Calu3 (cell line): ENCODE measurements around the gene EGFL7. TPM values are rescaled to one million over a fixed set of nuclear protein-coding genes. Genes with fewer than 3 reads are reported as not detected.

Experiments
- BruUV-seq: library from RNA; stranded (reverse); fragments of 400-500 nt; replicated peaks from 2 replicates; lab custom pipeline; 2021; lab: Mats Ljungman, UMichigan
- CTCF ChIA-PET: fragments of 300-600 bp; sonication (Branson Sonifier 250); formaldehyde crosslinking; loops from one replicate; lab custom pipeline; 2022; ENCODE audit warnings: antibody characterized with exemption; lab: Charles Lee
- DNase-seq: peaks from one replicate; pipeline ENCODE4 v3.0.0; 2022
- H3K27ac Mint-ChIP-seq: one replicate; pipeline ENCODE4 v1.8.0; 2022; ENCODE audit warnings: mixed read lengths; ENCODE audit not compliant: unreplicated experiment
- H3K27me3 Mint-ChIP-seq: one replicate; pipeline ENCODE4 v1.8.0; 2022; ENCODE audit warnings: mixed read lengths; ENCODE audit not compliant: unreplicated experiment
- H3K36me3 Mint-ChIP-seq: one replicate; pipeline ENCODE4 v1.8.0; 2022; ENCODE audit warnings: mild to moderate bottlenecking, moderate library complexity, mixed read lengths; ENCODE audit not compliant: insufficient read depth, unreplicated experiment
- H3K4me1 Mint-ChIP-seq: one replicate; pipeline ENCODE4 v1.8.0; 2022; ENCODE audit warnings: mild to moderate bottlenecking, low read depth, mixed read lengths; ENCODE audit not compliant: unreplicated experiment
- H3K4me3 Mint-ChIP-seq: one replicate; pipeline ENCODE4 v1.8.0; 2022; ENCODE audit warnings: mild to moderate bottlenecking, low read depth, moderate library complexity, mixed read lengths; ENCODE audit not compliant: unreplicated experiment
- H3K9me3 Mint-ChIP-seq: one replicate; pipeline ENCODE4 v1.8.0; 2022; ENCODE audit warnings: low read depth, mixed read lengths; ENCODE audit not compliant: unreplicated experiment
- intact Hi-C: fragments of 100-400 bp; cut with micrococcal nuclease; formaldehyde crosslinking; loops from one replicate; pipeline ENCODE4 v1.10.0; 2022; ENCODE audit not compliant: unreplicated experiment
- total RNA-seq: library from RNA; stranded (reverse); gene quantifications from 2 replicates; pipeline ENCODE4 v1.2.3, GENCODE V29; 2022
- TF ChIP-seq, protein P1 (sequence below): fragments of 200-600 bp; IDR thresholded peaks from one replicate; pipeline ENCODE4 v1.8.0; 2022; ENCODE audit warnings: antibody characterized with exemption; ENCODE audit not compliant: unreplicated experiment

EGFL7 gene
- total RNA-seq, 1 experiment from 2014 or later = 1.3 TPM

DNA sequence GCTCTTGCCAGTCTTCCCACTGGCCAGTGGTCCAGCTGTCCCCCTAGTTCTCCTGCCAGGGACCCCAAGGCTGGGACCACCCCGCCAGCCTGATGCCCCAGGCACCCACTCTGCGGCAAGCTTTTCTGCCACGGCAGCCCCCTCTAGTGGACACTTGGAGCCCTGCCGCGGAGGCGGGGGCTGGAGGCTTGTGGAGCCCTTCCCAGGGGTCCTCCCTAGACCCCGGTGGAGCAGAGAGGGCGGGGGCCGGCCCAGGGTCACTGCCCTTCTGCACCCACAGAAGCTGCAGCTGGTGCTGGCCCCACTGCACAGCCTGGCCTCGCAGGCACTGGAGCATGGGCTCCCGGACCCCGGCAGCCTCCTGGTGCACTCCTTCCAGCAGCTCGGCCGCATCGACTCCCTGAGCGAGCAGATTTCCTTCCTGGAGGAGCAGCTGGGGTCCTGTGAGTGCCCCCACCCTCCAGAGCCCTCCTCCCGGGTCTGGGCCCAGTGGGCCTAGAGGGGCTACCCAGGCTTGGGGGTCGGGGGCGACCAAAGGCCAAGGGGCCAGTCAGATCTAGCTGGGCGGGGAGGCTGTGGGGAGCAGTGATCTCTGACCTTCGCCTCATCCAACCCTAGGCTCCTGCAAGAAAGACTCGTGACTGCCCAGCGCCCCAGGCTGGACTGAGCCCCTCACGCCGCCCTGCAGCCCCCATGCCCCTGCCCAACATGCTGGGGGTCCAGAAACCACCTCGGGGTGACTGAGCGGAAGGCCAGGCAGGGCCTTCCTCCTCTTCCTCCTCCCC, 9.1 kb downstream of the EGFL7 start:
- no peaks in the 10 kb centered on the region for H3K9me3 Mint-ChIP-seq
- peak; percentile 59 for DNase-seq
- H3K4me1 Mint-ChIP-seq = no peaks in the 10 kb centered on the region
- TF ChIP-seq, protein P1, sequence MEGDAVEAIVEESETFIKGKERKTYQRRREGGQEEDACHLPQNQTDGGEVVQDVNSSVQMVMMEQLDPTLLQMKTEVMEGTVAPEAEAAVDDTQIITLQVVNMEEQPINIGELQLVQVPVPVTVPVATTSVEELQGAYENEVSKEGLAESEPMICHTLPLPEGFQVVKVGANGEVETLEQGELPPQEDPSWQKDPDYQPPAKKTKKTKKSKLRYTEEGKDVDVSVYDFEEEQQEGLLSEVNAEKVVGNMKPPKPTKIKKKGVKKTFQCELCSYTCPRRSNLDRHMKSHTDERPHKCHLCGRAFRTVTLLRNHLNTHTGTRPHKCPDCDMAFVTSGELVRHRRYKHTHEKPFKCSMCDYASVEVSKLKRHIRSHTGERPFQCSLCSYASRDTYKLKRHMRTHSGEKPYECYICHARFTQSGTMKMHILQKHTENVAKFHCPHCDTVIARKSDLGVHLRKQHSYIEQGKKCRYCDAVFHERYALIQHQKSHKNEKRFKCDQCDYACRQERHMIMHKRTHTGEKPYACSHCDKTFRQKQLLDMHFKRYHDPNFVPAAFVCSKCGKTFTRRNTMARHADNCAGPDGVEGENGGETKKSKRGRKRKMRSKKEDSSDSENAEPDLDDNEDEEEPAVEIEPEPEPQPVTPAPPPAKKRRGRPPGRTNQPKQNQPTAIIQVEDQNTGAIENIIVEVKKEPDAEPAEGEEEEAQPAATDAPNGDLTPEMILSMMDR = peak; percentile 79
- peaks cover 18% of the 10 kb centered on the region for H3K36me3 Mint-ChIP-seq
- H3K4me3 Mint-ChIP-seq = no peak overlapping the region
- no TSS peak for BruUV-seq
- CTCF ChIA-PET = interaction anchor here (1.5 kb wide), 1 partner anchor 22 kb away, joined by 9 read pairs; no protein-coding TSS in a partner anchor
- intact Hi-C loops = no loop called here
- peaks cover 30% of the 10 kb centered on the region for H3K27me3 Mint-ChIP-seq
- H3K27ac Mint-ChIP-seq = no peak overlapping the region

DNA sequence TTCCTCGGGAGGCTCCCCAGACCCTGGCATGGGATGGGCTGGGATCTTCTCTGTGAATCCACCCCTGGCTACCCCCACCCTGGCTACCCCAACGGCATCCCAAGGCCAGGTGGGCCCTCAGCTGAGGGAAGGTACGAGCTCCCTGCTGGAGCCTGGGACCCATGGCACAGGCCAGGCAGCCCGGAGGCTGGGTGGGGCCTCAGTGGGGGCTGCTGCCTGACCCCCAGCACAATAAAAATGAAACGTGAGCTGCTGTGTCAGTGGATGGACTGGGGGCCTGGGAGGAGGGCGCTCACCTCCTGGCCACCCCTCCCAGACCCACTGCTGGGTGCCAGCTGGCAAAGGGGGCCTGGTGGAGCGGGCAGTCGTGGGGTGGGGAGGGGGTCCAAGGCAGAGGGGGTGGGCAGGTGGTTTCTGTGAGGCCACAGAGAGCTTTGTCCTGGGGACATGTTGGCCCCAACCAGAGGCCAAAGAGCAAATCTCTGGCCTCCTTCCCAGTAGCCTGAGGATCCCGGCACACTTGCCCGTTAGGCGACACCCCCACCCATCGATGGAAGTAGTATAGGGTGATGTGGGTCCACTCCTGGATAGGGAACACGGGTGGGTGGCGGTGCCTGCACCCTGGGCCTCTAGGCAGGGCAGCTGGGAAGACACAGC, 9.8 kb downstream of the EGFL7 start:
- Mint-ChIP-seq H3K9me3 (no peaks in the 10 kb centered on the region), H3K36me3 (peaks cover 18% of the 10 kb centered on the region), H3K27me3 (peaks cover 28% of the 10 kb centered on the region), H3K4me1 (no peaks in the 10 kb centered on the region), H3K27ac (no peak overlapping the region), H3K4me3 (no peak overlapping the region)
- CTCF ChIA-PET = interaction anchor here (0.6 to 1.5 kb wide), 3 partner anchors 21 to 412 kb away, joined by 3 to 9 read pairs (median 3); no protein-coding TSS in a partner anchor
- DNase-seq = no peak
- no TSS peak for BruUV-seq
- TF ChIP-seq, protein P1 = no peak
- intact Hi-C loops = no loop called here

DNA sequence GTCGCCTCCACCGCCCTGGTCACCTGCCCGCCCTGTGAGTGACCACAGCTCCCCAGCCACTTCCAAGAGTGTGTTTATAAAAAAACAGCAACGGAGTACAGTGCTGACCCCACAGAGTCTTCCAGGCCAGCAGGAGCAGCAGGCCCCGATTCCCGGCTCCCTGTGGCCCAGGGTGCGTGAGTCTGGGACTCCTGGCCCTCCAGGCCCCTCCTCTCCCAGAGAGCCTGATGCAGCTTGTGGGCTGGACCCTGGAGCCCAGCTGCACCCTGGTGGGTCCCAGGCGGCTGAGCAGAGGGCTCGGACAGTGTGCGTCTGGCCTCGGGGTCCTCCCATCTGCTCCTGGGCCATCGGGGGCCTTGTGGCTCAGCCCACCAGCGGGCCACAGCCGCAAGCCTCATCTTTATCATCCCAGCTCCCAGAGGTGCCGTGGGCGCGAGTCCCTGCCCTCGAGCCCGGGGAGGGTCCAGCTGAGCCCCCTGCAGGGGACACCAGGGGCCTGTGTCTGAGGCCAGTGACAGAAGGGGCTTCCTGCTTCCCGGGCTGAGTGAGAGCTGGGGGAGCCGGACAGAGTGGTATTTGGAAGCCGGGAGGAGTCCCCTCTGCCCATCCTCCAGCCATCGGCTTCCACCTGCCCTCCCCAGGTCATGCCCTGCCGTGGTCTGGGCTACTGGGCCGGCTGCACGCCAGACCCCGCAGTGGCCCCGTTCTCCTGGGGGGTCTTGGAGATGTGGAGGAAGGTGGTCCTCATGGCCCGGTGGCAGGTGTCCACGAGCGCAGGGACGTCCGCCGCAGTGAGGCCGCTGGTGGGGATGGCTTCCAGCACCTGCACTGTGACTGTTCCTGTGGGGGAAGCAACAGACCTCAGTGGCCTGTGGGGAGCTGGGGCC, 10.6 kb downstream of the EGFL7 start:
- intact Hi-C loops = no loop called here
- CTCF ChIA-PET = interaction anchor here (0.6 kb wide), 1 partner anchor 388 kb away, joined by 3 read pairs; no protein-coding TSS in a partner anchor
- no peaks in the 10 kb centered on the region for H3K4me1 Mint-ChIP-seq
- H3K4me3 Mint-ChIP-seq = no peak overlapping the region
- BruUV-seq = no TSS peak
- H3K9me3 Mint-ChIP-seq = no peaks in the 10 kb centered on the region
- H3K36me3 Mint-ChIP-seq = peaks cover 18% of the 10 kb centered on the region
- no peak overlapping the region for H3K27ac Mint-ChIP-seq
- TF ChIP-seq, protein P1 = no peak
- DNase-seq = no peak
- peaks cover 22% of the 10 kb centered on the region for H3K27me3 Mint-ChIP-seq
